HCEC 1CT (cell line): Measurements from ENCODE around the gene DYNLT4.
A peak's percentile ranks its signal among the peaks of the same experiment; 100 is the strongest.
"Not testable (repeated sequence)": the region's sequence is repeated elsewhere in the genome, so short reads cannot be mapped to it uniquely, and the experiment has no call there.

Experiments
- DNase-seq: peaks from one replicate; pipeline ENCODE4 v3.0.0-alpha.2; 2017

DYNLT4 gene

DNA sequence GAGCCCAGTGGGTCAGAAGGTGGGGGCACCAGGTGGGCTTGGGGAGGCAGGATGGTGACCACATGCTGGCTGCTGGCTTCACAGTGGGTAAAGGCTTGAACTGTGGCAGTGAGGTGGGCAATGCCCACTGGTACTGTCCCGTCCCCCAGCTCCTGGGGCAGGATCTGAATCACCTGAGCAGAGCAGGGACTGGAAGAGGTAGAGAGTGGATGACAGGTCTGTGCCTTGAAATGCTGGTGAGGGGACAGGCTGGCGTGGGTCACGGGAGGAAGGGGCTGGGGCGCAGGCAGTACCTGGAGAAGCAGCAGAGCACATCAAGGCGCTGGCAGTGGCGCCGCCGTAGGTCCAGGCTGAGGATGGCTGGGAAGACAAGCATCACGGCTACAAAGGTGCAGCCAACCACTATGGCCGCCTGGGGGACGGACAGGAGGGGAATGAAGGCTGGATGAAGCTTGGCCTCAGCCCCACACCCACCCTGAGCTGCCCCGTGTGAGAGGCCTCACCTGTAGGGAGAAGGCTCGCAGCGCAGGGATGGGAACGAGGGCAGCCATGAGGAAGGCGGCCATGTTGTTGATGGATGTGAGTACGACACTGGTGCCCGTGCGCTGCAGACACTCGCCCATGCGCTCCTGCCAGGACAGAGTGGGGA, 21.0 kb upstream of the DYNLT4 start:
- no peak for DNase-seq

DNA sequence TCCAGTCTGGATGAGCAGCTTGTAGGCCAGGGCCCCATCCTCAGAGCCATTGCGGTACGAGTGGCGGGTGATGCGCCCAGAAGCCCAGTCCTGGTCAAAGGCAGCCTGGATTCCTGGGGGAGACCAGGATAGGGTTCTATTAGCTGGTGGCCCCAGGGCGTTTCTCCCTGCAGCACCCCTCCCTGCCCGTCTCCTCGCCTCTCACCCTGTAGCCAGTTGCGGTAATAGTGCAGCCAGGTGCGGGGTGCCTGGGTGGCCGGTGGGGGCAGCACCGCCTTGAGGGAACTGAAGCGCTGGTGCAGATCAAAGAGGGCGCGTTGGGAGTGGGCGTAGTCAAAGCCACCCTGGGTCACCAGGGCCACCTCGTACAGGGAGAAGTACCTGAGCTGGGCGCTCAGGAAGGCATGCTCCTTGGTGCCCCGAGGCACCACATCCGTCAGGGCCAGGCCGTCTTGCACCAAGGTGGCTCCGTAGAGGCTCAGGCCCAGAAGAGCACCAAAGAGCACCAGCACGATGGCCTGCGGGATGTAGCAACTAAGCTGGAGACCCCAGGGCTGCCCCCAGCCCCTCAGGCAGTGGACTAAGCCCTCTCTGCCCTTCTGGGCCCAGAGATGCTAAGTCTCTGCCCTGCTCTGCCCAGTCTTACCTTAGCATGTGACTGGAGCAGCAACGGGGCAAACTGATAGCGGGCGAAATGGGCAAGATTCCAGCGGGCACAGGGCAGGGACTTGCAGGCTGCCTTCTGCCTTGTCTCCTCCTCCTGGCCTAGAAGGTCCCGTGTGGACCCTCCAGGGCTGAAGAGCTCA, 20.2 kb upstream of the DYNLT4 start:
- no peak for DNase-seq

DNA sequence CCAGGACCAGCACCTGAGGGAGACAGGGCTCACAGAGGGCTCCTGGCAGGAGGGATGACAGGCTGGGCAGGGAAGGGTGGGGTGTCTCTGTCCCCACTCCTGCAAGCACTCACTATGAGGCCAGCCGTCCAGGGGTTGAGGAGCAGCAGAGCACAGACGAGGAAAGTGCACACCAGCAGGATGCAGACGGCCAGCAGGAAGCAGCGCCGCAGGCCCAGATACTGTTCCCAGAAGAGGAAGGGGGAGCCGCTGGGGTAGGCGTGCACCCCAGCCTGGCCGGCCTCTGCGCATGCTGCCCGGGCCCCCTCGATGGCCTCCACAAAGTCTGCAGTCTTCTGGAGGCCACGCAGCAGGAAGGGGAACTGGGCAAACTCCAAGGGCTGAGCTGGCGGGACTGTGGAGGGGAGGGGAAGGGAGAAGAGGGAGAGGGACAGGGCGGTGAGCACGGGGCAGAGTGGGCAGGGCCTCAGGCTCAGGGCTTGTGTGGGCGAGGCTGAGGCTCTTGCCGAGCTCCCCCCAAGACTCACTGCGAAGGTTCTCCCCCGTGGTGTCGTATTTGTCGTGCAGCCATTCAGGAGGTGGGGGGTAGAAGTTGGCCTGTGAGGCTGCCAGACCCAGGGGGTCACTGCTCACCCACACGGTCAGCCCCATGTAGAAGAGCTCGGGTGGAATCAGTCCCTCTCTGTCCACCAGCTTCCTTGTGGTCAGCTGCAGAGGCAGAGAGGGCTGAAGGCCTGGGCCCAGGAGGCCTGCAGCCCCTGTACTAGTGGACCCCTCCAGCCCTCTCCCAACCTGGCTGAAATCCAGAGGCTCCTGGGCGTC, 19.4 kb upstream of the DYNLT4 start:
- no peak for DNase-seq

DNA sequence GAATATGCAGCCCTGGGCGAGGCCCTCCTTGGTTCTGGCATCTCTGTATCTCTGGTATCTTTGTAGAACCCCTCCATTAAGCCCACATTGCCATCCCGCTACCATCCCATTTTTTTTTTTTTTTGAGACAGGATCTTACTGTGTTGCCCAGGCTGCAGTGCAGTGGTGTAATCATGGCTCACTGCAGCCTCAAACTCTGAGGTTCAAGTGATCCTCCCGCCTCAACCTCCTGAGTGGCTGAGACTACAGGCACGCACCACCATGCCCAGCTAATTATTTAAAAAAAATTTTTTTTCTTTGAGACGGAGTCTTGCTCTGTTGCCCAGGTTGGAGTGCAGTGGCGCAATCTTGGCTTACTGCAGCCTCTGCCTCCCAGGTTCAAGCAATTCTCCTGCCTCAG, 17.2 kb upstream of the DYNLT4 start:
- not testable (repeated sequence) for DNase-seq

DNA sequence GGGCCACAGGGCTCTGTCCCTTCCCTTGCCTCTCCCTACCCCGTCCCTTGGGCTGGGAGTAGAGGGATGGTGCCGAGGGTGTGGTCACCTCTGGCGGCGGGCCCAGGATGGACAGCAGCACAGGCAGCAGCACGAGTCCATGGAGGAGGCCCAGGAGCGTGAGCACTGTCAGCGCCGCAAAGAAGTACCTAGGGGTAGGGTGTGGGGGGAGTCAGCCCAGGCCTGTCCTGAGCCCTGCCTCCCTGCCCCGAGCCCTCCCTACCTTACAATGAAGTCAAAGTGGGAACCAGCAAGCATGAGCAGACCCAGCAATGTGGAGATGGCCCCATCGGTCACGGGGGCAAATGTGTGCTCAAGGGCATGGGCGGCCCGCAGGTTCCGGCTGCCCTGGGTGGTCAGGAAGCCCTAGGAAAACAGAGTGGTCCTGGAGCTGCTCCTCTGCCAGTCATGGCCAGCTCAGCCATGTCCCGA, 15.9 kb upstream of the DYNLT4 start:
- DNase-seq: no peak

DNA sequence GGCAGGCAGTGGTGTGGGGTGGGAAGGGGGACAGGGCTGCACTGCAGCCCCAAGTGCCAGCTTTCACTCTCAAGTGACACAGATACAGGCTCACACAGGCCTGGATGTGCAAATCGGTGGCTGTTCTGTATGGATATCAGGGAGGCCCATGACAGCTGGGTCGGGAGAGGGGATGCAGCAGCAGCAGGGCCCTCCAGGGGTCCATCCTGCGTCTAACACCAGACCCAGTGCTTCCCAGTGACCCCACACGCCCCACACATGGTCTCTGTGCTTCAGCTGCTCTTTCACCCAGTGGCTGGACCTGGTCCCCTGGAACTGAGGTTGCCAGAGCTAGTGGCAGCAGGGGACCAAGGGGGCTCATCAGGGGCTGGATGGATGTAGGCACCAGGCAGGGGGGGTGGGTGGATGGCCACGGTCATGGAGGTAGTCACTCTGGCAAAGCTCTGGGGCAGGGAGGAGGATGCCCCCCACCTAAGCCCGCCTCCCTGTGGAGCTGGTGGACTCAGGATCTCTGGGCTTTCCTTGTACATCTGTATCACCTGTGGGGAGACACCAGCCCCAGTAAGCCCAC, 15.1 kb upstream of the DYNLT4 start:
- DNase-seq: no peak

DNA sequence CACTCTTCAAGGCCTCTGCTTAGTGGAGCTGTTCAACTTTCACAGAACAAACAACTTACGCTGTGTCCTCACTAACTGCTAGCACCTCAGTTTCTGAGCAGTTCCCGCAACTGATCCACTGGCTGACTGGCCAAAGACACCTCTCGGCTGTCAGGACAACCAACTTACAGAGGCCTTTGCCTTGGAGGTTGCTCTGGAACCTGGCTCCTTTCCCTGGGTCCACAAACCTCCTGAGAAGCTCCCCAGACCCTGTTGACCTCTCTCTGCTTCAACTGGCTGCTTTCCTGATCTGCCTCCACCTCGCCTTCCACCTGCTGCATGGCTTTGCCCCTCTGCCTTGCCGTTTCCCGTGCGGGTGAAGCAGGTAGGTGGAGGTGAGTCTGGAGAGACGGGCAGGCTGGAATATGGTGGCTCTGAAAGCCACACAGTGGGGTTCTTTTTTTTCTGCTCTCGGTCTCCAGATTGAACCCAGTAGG, 14.1 kb upstream of the DYNLT4 start:
- no peak for DNase-seq

DNA sequence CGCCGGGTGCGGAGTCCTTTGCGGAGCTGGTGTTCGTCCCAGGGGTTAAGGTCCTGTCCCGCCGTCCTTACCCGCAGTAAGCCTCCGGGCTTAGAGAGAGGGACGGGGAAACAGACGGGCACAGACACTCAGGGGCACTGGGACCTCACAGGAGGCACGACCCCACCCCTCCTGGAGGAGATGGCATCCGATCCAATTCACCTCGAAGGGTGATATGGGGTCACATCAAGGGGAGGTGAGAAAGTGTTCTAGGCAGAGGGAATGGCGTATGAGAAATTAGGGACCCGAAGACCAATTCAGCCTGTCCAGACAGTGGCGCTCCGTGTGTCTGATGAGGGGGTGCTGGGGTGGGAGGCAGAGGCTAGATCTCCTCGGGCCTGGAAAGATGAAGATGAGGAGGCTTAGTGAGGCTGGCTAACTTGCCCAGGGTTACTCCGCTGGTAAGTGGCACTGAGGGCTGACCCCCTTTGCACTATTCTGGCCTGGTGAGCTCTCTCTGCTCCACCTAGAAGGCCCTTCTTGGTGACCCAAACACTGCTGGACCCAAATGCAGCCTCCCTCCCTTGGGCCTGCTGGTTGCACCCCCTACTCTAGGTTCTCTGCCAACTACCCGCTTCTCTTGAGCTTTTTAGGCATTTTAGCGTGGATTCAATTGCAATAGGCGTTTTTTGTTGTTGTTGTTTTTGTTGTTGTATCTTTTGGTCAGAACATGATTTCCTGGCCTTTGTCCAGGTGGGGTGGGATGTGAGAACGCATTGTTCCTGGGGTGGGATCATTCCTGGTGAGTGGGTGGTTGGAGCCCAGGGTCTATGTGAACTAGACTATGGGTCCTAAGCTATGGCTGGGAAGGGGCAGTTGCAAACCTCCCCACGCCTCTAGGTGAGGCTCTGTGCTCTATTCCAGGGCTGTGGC, 13.4 kb upstream of the DYNLT4 start:
- DNase-seq: no peak

DNA sequence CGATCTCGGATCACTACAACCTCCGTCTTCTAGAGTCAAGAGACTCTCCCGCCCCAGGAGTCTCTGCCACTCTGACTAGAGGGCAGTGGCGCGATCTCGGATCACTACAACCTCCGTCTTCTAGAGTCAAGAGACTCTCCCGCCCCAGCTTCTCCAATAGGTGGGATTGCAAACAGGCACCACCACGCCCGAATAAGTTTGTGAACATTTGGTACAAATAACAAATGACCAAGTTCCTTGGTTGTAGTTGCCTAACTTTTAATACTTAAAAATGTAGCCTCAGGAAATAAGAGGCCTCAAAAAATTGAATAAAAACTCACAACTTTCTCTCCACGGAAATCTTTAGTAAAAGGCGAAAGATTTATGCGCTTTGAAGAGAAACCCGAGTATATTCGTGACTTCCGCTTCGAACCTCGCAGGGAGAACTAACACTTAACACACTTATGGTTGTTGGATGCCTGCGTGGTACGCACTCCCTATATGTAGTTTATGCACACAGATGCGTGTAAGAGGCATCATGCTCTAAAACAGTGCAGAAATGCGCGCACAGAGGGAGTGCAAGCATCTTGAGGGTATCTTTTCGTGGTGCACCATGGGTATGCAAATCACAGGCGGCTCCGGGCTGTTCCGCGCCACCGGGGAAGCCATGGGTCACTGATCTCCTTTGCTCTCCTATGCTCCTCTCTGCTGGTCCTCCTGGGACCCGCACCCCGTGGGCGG, 12.6 kb upstream of the DYNLT4 start:
- DNase-seq: peak; percentile 97

DNA sequence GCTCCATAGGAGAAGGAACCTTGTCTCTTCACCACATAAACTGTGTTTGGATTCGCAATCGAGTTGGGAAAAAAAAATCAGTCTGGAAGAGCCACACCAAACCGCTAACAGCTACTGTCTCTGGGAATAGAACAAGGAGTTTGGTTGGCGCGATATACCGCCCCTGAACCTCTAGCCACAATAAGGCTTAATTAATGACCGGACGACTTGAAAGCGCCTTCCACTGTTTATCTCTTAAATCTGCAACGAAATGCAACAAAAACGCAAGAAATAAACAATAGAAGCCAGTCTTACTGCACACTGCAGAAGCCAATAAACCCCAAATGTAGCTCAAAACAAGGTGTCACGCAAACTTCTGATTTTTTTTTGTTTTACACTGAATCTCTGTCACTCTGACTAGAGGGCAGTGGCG, 12.1 kb upstream of the DYNLT4 start:
- no peak for DNase-seq

DNA sequence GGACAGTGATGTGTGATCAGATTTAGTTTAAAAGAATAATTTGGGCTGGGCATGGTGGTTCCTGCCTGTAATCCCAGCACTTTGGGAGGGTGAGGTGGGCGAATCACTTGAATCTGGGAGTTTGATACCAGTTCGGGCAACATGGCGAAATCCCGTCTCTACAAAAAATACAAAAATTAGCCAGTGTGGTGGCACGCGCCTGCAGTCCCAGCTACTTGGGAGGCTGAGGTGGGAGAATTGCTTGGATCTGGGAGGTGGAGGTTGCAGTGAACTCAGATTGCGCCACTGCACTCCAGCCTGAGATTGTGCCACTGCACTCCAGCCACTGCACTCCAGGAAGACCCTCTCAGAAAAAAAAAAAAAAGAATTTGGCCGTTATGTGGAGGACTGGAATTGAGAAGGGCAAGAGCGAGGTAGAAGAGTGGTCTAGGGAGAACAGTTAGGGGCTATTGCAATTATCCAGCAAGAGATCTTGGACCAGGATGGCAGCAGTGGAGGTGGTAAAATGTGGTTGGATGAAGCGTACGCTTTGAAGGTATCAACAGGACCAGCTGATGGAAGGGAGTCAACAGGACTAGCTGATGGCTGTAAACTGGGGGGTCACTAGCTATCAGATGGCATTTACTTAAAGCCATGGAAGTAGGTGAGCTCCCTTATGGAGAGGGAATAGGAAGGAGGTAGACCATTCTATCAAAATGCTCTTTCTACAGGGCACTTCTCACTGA, 10.8 kb upstream of the DYNLT4 start:
- no peak for DNase-seq

DNA sequence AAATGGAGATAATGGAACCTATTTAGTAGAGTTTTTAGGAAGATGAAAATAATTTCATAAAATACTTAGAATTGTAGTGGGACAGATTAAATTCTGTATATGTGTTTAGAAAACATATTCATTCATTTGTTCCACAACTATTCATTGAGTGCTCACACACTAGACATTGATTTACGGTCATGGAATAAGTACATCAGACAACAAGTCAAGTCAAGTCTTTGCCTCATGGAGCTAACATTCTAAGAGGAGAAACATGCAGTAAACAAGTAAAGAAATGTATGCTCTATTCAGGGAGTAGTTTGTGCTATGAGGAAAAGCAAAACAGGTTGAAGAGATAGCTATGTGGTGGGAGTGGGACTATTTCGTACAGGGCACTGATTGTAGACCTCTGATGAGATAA, 10.2 kb upstream of the DYNLT4 start:
- DNase-seq: no peak

DNA sequence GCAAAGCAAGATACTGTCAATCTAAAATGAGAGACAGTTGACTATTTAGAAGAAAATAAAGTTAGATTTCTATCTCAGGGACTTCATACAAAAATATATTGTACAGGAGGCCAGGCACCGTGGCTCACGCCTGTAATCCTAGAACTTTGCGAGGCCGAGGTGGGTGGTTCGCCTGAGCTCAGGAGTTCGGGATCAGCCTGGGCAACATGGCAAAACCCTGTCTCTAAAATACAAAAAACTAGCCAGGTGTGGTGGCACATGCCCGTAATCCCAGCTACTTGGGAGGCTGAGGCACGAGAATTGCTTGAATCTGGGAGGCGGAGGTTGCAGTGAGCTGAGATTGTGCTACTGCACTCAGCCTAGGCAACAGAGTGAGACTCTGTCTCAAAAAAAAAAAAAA, 8.8 kb upstream of the DYNLT4 start:
- DNase-seq: not testable (repeated sequence)

DNA sequence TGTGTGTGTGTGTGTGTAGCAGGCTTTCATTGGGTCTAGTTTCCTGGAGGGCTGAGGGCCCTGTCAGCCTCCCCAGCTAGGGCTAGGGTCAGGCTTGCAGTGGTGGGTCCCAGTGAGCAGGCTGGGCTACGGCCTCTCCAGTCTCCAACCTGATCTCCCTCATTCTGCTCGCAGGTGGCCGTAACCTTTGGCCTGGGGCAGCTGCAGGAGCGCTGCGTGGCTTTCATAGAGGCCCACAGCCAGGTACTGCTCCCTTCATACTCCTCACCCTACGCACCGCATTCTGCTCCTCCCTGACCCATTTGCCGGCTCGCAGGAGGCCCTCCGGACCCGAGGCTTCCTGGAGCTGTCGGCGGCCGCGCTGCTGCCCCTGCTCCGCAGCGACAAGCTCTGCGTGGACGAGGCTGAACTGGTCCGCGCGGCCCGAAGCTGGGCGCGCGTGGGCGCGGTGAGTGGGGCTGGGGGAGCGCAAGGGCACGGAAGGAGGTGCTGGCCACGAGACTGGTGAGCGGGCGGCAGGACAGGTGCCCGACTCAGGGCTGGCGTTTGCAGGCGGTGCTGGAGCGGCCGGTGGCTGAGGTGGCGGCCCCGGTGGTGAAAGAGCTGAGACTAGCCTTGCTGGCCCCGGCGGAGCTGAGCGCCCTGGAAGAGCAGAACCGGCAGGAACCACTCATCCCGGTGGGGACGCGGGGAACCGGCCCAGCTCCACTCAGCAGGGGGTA, 5.8 kb upstream of the DYNLT4 start:
- DNase-seq: no peak

DNA sequence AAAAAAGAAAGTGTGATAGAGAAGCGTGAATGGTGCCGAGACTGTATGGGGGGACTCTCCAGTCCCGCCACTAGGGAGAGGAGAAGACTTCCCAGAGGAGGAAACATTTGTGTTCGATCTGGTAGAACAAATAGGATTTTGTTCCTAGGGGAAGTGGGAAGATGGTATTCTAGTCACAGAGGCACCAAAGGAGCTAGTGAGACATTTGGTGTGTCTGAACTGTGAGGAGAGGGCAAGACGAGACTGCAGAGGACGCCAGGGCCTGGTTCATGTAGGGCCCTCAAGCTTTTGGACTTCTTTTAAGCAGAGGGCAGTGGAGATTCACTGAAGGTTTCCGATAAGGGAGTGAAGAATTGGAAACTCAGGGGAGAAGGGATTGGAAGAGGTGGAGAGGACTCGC, 4.1 kb upstream of the DYNLT4 start:
- DNase-seq: no peak

DNA sequence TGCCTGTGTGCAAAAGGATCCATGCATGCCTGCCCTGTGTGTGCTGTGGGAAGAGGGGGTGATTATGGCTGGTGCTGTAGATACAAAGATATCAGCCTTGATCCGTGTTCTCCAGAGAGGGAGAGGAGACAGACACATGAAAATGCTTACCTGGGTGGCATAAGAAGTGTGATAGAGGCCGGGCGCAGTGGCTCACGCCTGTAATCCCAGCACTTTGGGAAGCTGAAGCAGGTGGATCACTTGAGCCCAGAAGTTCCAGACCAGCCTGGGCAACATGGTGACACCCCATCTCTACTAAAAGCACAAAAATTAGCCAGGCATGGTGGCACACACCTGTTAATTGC, 3.6 kb upstream of the DYNLT4 start:
- DNase-seq: not testable (repeated sequence)

DNA sequence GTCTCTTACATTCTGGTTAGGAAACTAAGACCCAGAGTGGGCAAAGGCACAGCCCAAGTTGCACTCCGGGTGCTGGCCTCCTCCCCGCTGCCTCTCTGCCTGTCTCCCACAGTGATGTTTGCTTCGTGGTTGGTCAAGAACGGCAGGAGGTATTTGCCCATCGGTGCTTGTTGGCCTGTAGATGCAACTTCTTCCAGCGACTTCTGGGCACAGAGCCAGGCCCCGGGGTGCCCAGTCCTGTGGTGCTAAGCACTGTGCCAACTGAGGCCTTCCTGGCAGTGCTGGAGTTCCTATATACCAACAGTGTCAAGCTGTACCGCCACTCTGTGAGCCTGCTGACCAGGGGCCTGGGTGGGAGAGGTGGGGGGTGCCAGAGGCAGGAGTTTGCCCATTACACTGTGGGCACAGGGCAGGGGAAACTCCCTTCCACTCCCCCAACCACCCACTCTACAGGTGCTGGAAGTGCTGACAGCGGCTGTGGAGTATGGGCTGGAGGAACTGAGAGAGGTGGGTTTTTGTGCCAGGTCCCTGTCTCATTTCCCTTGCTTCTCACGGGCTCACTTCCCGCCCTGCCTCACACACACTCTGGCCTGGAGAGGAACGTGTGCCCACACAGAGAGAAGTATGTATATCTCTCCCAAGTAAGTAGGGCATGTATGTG, 3.1 kb upstream of the DYNLT4 start:
- no peak for DNase-seq

DNA sequence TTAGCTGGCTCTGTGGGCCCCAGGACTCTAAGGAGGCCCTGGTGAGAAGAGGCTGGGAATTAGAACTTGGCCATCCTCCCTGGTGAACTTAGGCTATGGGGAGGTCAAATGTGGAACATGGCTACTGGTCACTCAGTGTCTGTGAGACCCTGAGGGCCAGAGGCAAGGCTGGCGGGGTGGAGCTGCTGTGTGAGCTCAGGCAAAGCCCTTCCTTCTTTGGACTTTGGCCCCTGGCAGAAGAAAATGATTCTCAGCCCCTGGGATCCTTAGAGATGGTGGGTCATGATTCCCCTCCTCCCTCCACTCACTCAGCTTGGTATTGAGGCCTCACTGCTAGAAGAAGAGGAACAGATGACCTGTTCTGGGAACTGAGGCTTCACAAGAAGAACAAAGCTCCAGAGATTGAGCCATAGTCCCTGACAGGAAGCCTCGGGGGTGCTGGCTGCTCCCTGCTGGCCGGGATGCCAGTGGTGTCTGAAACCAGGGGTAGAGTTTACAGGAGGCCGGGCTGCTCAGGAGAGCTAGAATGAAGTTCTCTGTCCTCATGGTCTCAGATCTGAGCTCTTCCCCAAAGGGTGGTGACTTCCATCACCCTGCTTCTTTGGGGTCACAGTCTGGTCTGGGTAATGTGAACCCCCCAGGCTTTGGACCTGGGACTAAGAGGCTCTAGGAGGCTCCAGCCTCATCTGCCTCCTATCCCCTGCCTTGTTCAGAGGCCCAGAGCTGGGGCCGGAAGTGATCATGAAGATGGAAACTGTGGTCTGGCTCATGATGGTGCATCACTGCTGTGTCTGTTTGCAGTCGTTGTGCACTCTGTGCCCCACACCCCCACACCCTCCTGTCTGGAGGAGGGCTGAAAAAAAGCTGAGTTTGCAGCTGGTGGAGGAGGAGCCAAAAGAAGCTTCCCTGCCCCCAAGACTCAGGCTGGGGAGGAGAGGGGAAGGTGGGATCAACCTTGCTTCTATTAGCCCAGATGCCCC, 2.1 kb upstream of the DYNLT4 start:
- peak; percentile 79 for DNase-seq
